Heart right ventricle (tissue), 16 donors: ENCODE data around the gene CD163. TPM values are rescaled to one million over a fixed set of nuclear protein-coding genes. Genes with fewer than 3 reads are reported as not detected.

Experiments
- ATAC-seq, 8 donors: fragments of 200-7000 bp; cut with Tn5 transposase; one replicate each; pipeline ENCODE4 v1.9.1; 2020; ENCODE audit warnings: mild to moderate bottlenecking in 8 of 8, moderate library complexity in 8 of 8, moderate number of reproducible peaks in 1 of 8
- DNase-seq, 2 donors: peaks; one replicate each; pipeline ENCODE4 v3.0.0-alpha.2; 2020
- H3K27ac ChIP-seq, 10 donors: fragments of 200-600 bp; sonication (generic) in 2 of 10; one replicate each; pipeline versions ENCODE4 v1.5.0 to v1.8.0; 2020 to 2022; ENCODE audit warnings: mild to moderate bottlenecking in 3 of 10
- H3K27me3 ChIP-seq, 7 donors: fragments of 200-600 bp; one replicate each; pipeline ENCODE4 v1.8.0; 2021 to 2022; ENCODE audit warnings: mild to moderate bottlenecking in 2 of 7
- H3K36me3 ChIP-seq, 9 donors: fragments of 200-600 bp; sonication (generic) in 1 of 9; one replicate each; pipeline versions ENCODE4 v1.5.0 to v1.8.0; 2020 to 2022; ENCODE audit warnings: mild to moderate bottlenecking in 2 of 9
- H3K4me1 ChIP-seq, 9 donors: fragments of 200-600 bp; sonication (generic) in 1 of 9; one replicate each; pipeline versions ENCODE4 v1.5.0 to v1.8.0; 2020 to 2022; ENCODE audit warnings: mild to moderate bottlenecking in 4 of 9
- H3K4me3 ChIP-seq, 10 donors: fragments of 200-600 bp; sonication (generic) in 2 of 10; one replicate each; pipeline versions ENCODE4 v1.5.0 to v1.8.0; 2020 to 2022; ENCODE audit warnings: mild to moderate bottlenecking in 7 of 10, moderate library complexity in 2 of 10
- H3K9me3 ChIP-seq, 11 donors: fragments of 200-600 bp in 10 of 11; sonication (generic) in 2 of 11; one replicate each; pipeline versions ENCODE4 v1.5.0 to v1.8.0; 2013 to 2022; ENCODE audit warnings: mild to moderate bottlenecking in 2 of 11, control low read depth in 1 of 11, moderate library complexity in 1 of 11
- CTCF ChIP-seq, 9 donors: fragments of 200-600 bp; sonication (generic) in 2 of 9; IDR thresholded peaks; one replicate each; pipeline versions ENCODE4 v1.5.0 to v1.8.0; 2021 to 2022; ENCODE audit warnings: antibody characterized with exemption in 9 of 9, mild to moderate bottlenecking in 5 of 9, moderate library complexity in 1 of 9
- WGBS, 2 donors: extraction: QIAGEN DNeasy Blood & Tissue Kit; methylation state at CpG; one replicate each; pipeline ENCODE4 v1.1.7; 2013; ENCODE audit warnings: inconsistent platforms in 1 of 2; 5-methylcytosine and 5-hydroxymethylcytosine counted together
- intact Hi-C, 10 donors: fragments of 100-400 bp; cut with DNase I; formaldehyde crosslinking; loops; one replicate each; pipeline versions ENCODE4 v1.11.1 to v1.14.2; 2022
- polyA plus RNA-seq, 2 donors: library from polyadenylated mRNA; stranded (reverse); fragments of 200-250 nt; gene quantifications; one replicate each; pipeline ENCODE4 v1.2.3, GENCODE V29; 2013
- total RNA-seq, 10 donors: library from RNA; stranded (reverse); fragmentation: NEBNext Ultra II Directional in 3 of 10; extraction: Animal tissue kit (Norgen Biotek cat#: 25700) in 3 of 10; gene quantifications; one replicate each; pipeline versions ENCODE4 v1.2.1 to v1.2.4, GENCODE V29; 2021 to 2023
- donor health status: Arrhythmogenic right ventricular cardiomyopathy.
- donor health status: ischemic (EF 13 %, LVEDD 7.1; RV severe dilation, severe dysfunction).
- donor health status: healthy with polysubstance abuse.
- donor health status: DM: no; HTN: yes; CAD: no.
- donor health status: DM: no; HTN: no; CAD: no.
- donor health status: ischemic (EF 25% LVEDD 6.9; RV normal size, moderate dysfunction).
- donor health status: ischemic (EF 25% LVEDD 5.7; RV mildly dilated, moderate dysfunction).
- donor health status: healthy.
- donor health status: DM: yes; HTN: yes; CAD: no.
- donor health status: Ischemic cardiomyopathy.
- donor health status: ischemic (EF 35%, LVEDD 5.7; RV mildly dilated, moderate dysfunction).
- donor health status: nonischemic (EF 11% LVEDD 7.7; RV severe dilation, severe dysfunction).
- donor health status: DM: yes; HTN: yes; CAD: no.
- donor health status: PGD.
- donor health status: ischemic (EF 29% LVEDD 5.4; RV normal size, mild dysfunction).
- donor health status: nonischemic (EF 23%, LVEDD 6.1; RV moderate dilation, normal function).

The CD163 gene
- total and polyA plus RNA-seq, 12 donors: 4.5 to 184 (median 26.0) TPM

- Histone ChIP-seq H3K4me1 (peaks cover 0 to 6% (median 0%) of the 10 kb centered on the region in 9 donors), H3K27me3 (no peaks in the 10 kb centered on the region), H3K36me3 (peaks cover 0 to 31% (median 0%) of the 10 kb centered on the region in 9 donors), H3K9me3 (peaks cover 0 to 3% (median 0%) of the 10 kb centered on the region in 11 donors), H3K4me3 (peak overlapping the region in 3 of 10 donors; percentile 5 to 46 (median 27)), H3K27ac (peak overlapping the region in 2 of 10 donors; percentile 5 to 80)
- DNase-seq (no peak), ATAC-seq (peak in 1 of 8 donors; percentile 50)
- 77 to 84% methylated on average over 1 of the region's 1 CpG for WGBS, 2 donors
- no peak for TF ChIP-seq CTCF (IDR thresholded peaks at IDR 0.05)
- intact Hi-C loops: no loop called here
These were observed 3.9 kb downstream of the CD163 start for GRCh38 chr12:7499636-7500035.

GRCh38 chr12:7498809-7499208, 4.8 kb downstream of the CD163 start:
- Histone ChIP-seq H3K36me3 (peaks cover 0 to 37% (median 0%) of the 10 kb centered on the region in 9 donors), H3K27me3 (no peaks in the 10 kb centered on the region), H3K4me1 (no peaks in the 10 kb centered on the region), H3K4me3 (peak overlapping the region in 1 of 10 donors; percentile 46), H3K27ac (peak overlapping the region in 1 of 10 donors; percentile 80), H3K9me3 (peaks cover 0 to 3% (median 0%) of the 10 kb centered on the region in 11 donors)
- no peak for TF ChIP-seq CTCF (IDR thresholded peaks at IDR 0.05)
- DNase-seq: no peak
- intact Hi-C loops: no loop called here
- peak in 7 of 8 donors; percentile 34 to 81 (median 66) for ATAC-seq
- 48 to 57% methylated on average over 4 of the region's 4 CpGs for WGBS, 2 donors

- peaks cover 0 to 40% (median 0%) of the 10 kb centered on the region in 9 donors for H3K36me3 ChIP-seq
- intact Hi-C loops: no loop called here
- no peaks in the 10 kb centered on the region for H3K27me3 ChIP-seq
- 58 to 69% methylated on average over 3 of the region's 3 CpGs for WGBS, 2 donors
- DNase-seq (no peak), ATAC-seq (no peak)
- H3K4me1 ChIP-seq: no peaks in the 10 kb centered on the region
- no peak for TF ChIP-seq CTCF (IDR thresholded peaks at IDR 0.05)
- peak overlapping the region in 1 of 10 donors; percentile 46 for H3K4me3 ChIP-seq
- peaks cover 0 to 3% (median 0%) of the 10 kb centered on the region in 11 donors for H3K9me3 ChIP-seq
- peak overlapping the region in 1 of 10 donors; percentile 80 for H3K27ac ChIP-seq
These were observed 5.9 kb downstream of the CD163 start for GRCh38 chr12:7497661-7498060.

GRCh38 chr12:7496451-7496850, 7.1 kb downstream of the CD163 start:
- H3K27me3 ChIP-seq: no peaks in the 10 kb centered on the region
- TF ChIP-seq CTCF (IDR thresholded peaks at IDR 0.05): no peak
- H3K4me1 ChIP-seq: no peaks in the 10 kb centered on the region
- H3K36me3 ChIP-seq: peaks cover 0 to 48% (median 0%) of the 10 kb centered on the region in 9 donors
- 75 to 83% methylated on average over 4 of the region's 4 CpGs for WGBS, 2 donors
- intact Hi-C loops: no loop called here
- no peak for ATAC-seq
- peak overlapping the region in 1 of 10 donors; percentile 46 for H3K4me3 ChIP-seq
- peak overlapping the region in 1 of 10 donors; percentile 80 for H3K27ac ChIP-seq
- H3K9me3 ChIP-seq: peaks cover 0 to 3% (median 0%) of the 10 kb centered on the region in 11 donors
- no peak for DNase-seq
